ENCODE results near the gene RIIAD1. TPM values are rescaled to one million over a fixed set of nuclear protein-coding genes. Genes with fewer than 3 reads are reported as not detected.
"Not testable (repeated sequence)": the region's sequence is repeated elsewhere in the genome, so short reads cannot be mapped to it uniquely, and the experiment has no call there.

RIIAD1 gene
- total and polyA plus RNA-seq, 2 experiments from 2014 or later, result not detected

DNA sequence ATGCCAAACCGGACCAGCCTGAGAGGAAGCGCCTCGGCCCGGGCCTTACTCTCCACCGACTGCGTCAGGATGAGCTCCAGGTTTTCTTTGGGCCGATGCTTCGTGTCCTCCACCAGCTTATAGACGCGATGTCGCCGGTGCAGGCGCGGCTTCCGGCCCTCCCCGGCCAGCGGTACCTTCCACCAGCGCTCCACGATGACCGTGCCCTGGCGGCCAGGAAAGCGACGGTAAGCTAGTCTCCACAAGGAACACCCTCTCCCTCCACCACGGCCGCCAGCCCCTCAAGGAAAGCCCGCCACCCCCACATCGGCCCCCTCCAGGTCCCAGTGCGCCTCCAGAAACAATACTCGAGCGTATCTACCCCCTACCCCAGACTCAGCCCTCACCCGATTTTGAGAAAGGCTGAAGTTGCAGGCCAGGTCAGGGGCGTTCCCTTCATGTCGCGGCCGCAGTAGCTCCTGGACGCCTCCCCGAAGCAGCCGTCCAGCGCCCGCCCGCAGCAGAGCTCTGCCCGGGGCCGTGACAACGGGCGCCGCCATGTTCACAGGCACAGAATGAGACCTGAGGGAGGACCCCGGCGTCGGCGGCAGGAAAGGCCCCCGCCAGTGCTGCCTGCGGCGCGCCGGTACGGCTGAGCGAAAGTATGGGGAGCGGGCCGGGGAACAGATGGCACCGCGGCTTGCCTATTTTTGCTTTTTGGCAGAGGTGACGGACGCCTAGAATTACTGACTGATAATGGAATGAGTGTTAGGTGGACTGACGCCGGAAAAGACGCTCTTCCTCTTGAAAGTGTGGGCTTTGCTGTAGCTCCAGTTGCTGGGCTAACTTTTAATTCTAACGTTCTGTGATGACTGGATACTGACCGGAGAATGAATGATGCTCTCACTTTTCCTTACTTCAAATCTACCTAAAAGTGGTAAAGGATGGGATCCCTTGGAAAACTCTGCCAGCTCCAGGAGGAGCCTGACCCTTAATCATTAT is 41.9 kb downstream of the RIIAD1 start, which contains the start of gene MRPL9:
MRPL9 (minus strand) TSS at position 556 of the 981 bp plus-strand sequence; CDS start at position 539, 17 bp downstream.
- Histone ChIP-seq H2AFZ (peak within 1 kb of the TSS; percentile 95), H3K27ac (peak within 1 kb of the TSS; percentile 94), H3K9me3 (ENCODE audit: low read depth) (no peaks in the 10 kb centered on the region), H4K20me1 (ENCODE audit: insufficient read depth, poor library complexity, severe bottlenecking) (no peaks in the 10 kb centered on the region), H3K36me3 (replicated peaks; ENCODE audit: insufficient read depth, low read depth) (no peaks in the 10 kb centered on the region), H3K27me3 (no peaks in the 10 kb centered on the region), H3K79me2 (peaks cover 14% of the 10 kb centered on the region), H3K4me1 (ENCODE audit: insufficient read depth) (peaks cover 5% of the 10 kb centered on the region), H3K4me2 (peak within 1 kb of the TSS; percentile 94), H3K4me3 (peak within 1 kb of the TSS; percentile 94), H3K9me2 (replicated peaks; ENCODE audit: insufficient read depth) (no peaks in the 10 kb centered on the region)
- peak; percentile 91 for DNase-seq (ENCODE audit: low spot score)
- TF ChIP-seq EZH2phosphoT487 (IDR thresholded peaks at IDR 0.05; ENCODE audit: low read depth, severe bottlenecking, unreplicated experiment) (no peak), EZH2 (IDR thresholded peaks at IDR 0.05; ENCODE audit: borderline replicate concordance) (no peak)
- TF ChIP-seq, protein P1, sequence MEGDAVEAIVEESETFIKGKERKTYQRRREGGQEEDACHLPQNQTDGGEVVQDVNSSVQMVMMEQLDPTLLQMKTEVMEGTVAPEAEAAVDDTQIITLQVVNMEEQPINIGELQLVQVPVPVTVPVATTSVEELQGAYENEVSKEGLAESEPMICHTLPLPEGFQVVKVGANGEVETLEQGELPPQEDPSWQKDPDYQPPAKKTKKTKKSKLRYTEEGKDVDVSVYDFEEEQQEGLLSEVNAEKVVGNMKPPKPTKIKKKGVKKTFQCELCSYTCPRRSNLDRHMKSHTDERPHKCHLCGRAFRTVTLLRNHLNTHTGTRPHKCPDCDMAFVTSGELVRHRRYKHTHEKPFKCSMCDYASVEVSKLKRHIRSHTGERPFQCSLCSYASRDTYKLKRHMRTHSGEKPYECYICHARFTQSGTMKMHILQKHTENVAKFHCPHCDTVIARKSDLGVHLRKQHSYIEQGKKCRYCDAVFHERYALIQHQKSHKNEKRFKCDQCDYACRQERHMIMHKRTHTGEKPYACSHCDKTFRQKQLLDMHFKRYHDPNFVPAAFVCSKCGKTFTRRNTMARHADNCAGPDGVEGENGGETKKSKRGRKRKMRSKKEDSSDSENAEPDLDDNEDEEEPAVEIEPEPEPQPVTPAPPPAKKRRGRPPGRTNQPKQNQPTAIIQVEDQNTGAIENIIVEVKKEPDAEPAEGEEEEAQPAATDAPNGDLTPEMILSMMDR (IDR thresholded peaks at IDR 0.05; ENCODE audit: poor library complexity), result no peak
- 1% methylated on average over 62 of the region's 68 CpGs for WGBS (ENCODE audit: low lambda C conversion rate, missing lambda C conversion rate)

GRCh38 chr1:151763990-151764389 is 42.7 kb downstream of the RIIAD1 start:
- peak overlapping the region; percentile 95 for H2AFZ ChIP-seq
- peak overlapping the region; percentile 94 for H3K27ac ChIP-seq
- peak overlapping the region; percentile 94 for H3K4me2 ChIP-seq
- peaks cover 14% of the 10 kb centered on the region for H3K79me2 ChIP-seq
- H3K4me3 ChIP-seq, result peak overlapping the region; percentile 94
- H3K36me3 ChIP-seq (replicated peaks; ENCODE audit: insufficient read depth, low read depth), result no peaks in the 10 kb centered on the region
- H3K9me2 ChIP-seq (replicated peaks; ENCODE audit: insufficient read depth), result no peaks in the 10 kb centered on the region
- DNase-seq (ENCODE audit: low spot score), result no peak
- H3K4me1 ChIP-seq (ENCODE audit: insufficient read depth), result peaks cover 5% of the 10 kb centered on the region
- no peaks in the 10 kb centered on the region for H3K27me3 ChIP-seq
- no peaks in the 10 kb centered on the region for H3K9me3 ChIP-seq (ENCODE audit: low read depth)
- 80% methylated on average over 10 of the region's 10 CpGs for WGBS (ENCODE audit: low lambda C conversion rate, missing lambda C conversion rate)
- TF ChIP-seq EZH2phosphoT487 (IDR thresholded peaks at IDR 0.05; ENCODE audit: low read depth, severe bottlenecking, unreplicated experiment) (no peak), EZH2 (IDR thresholded peaks at IDR 0.05; ENCODE audit: borderline replicate concordance) (no peak)
- TF ChIP-seq, protein P1 (IDR thresholded peaks at IDR 0.05; ENCODE audit: poor library complexity), result no peak
- H4K20me1 ChIP-seq (ENCODE audit: insufficient read depth, poor library complexity, severe bottlenecking), result no peaks in the 10 kb centered on the region

DNA sequence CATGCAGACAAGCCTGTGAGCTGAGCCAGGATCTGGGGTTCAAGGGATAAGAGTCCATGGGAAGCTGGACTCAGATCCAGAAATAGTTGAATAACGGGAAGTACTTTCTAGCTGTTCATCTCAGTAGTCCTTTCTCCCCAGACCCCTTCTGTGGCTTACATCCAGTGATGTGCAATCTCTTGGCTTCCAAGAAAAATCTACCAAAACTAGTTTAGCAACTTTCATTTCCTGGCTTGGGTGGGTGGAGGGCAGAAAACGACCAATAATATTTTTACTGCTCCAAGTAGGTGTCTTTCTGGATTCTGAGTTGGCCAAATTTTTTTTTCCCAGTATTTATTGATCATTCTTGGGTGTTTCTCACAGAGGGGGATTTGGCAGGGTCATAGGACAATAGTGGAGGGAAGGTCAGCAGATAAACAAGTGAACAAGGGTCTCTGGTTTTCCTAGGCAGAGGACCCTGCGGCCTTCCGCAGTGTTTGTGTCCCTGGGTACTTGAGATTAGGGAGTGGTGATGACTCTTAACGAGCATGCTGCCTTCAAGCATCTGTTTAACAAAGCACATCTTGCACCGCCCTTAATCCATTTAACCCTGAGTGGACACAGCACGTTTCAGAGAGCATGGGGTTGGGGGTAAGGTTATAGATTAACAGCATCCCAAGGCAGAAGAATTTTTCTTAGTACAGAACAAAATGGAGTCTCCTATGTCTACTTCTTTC is 47.2 kb downstream of the RIIAD1 start:
- not testable (repeated sequence) for H3K79me2 ChIP-seq; H3K9me3 ChIP-seq (ENCODE audit: low read depth); H3K27me3 ChIP-seq; H3K4me2 ChIP-seq; H2AFZ ChIP-seq; H3K4me1 ChIP-seq (ENCODE audit: insufficient read depth); H3K9me2 ChIP-seq (replicated peaks; ENCODE audit: insufficient read depth); H4K20me1 ChIP-seq (ENCODE audit: insufficient read depth, poor library complexity, severe bottlenecking); H3K36me3 ChIP-seq (replicated peaks; ENCODE audit: insufficient read depth, low read depth); H3K4me3 ChIP-seq
- H3K27ac ChIP-seq, result peak overlapping the region; percentile 48
- peak; percentile 18 for DNase-seq (ENCODE audit: low spot score)
- 31% methylated on average over 2 of the region's 7 CpGs for WGBS (ENCODE audit: low lambda C conversion rate, missing lambda C conversion rate)

GRCh38 chr1:151769270-151769669 is 47.9 kb downstream of the RIIAD1 start:
- not testable (repeated sequence) for H3K4me1 ChIP-seq (ENCODE audit: insufficient read depth)
- WGBS (ENCODE audit: low lambda C conversion rate, missing lambda C conversion rate), result 99% methylated on average over 12 of the region's 34 CpGs

More at GRCh38 chr1:151769270-151769669, 47.9 kb downstream of the RIIAD1 start:
- not testable (repeated sequence) for H3K9me2 ChIP-seq (replicated peaks; ENCODE audit: insufficient read depth); H3K4me3 ChIP-seq; H3K27ac ChIP-seq; DNase-seq (ENCODE audit: low spot score); H3K79me2 ChIP-seq; H3K9me3 ChIP-seq (ENCODE audit: low read depth); H3K27me3 ChIP-seq; H4K20me1 ChIP-seq (ENCODE audit: insufficient read depth, poor library complexity, severe bottlenecking); H2AFZ ChIP-seq; H3K36me3 ChIP-seq (replicated peaks; ENCODE audit: insufficient read depth, low read depth); H3K4me2 ChIP-seq
